Right ventricle myocardium inferior (tissue), 1 donor: ENCODE results near the gene SLC4A2. TPM values are rescaled to one million over a fixed set of nuclear protein-coding genes. Genes with fewer than 3 reads are reported as not detected.

ENCODE experiments used
- ATAC-seq: fragments of 200-7000 bp; cut with Tn5 transposase; one replicate; pipeline ENCODE4 v1.9.1; 2020; ENCODE audit warnings: mild to moderate bottlenecking, moderate library complexity
- DNase-seq: peaks from one replicate; pipeline ENCODE4 v3.0.0; 2021; ENCODE audit errors: missing footprints
- intact Hi-C: fragments of 100-400 bp; cut with DNase I; formaldehyde crosslinking; loops from one replicate; pipeline ENCODE4 v1.11.0; 2022
- total RNA-seq: library from RNA; stranded (reverse); fragmentation: NEBNext Ultra II Directional; extraction: Animal tissue kit (Norgen Biotek cat#: 25700); gene quantifications from one replicate; pipeline ENCODE4 v1.2.1, GENCODE V29; 2021
- donor health status: DM: no; HTN: yes; CAD: no; lungs with severe emphysema.

SLC4A2 gene
- total RNA-seq, 1 donor from 2014 or later, result 61.2 TPM

DNA sequence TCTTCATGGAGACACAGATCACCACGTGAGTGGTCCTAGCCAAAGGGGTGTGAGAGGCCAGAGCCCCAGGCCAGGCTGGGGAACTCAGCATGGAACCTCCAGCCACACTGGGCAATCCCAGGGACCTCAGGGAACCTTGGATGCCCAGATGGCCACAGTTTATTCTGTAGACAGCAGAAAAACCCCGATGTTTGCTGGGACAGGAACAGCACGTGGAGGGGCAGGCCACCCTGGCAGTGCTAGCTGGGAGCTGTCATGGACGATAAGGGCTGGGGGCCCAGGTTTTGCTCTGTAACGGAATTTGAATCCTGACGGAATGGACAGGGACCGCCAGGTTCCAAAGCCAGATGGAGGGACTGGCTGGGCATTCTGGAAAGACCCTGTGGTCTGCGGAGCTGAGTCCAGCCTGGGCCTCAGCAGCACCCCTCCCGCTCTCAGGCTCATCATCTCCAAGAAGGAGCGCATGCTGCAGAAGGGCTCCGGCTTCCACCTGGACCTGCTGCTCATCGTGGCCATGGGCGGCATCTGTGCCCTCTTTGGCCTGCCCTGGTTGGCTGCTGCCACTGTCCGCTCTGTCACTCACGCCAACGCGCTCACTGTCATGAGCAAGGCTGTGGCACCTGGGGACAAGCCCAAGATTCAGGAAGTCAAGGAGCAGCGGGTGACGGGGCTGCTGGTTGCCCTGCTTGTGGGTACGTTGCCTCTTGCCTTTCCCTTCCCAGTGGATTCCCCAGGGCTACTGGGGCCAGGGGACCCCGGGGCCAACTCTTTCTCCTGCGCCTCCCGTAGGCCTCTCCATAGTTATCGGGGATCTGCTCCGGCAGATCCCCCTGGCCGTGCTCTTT, 15.7 kb downstream of the SLC4A2 start:
- intact Hi-C loops, result no loop called here
- DNase-seq (peak; percentile 59), ATAC-seq (no peak)

DNA sequence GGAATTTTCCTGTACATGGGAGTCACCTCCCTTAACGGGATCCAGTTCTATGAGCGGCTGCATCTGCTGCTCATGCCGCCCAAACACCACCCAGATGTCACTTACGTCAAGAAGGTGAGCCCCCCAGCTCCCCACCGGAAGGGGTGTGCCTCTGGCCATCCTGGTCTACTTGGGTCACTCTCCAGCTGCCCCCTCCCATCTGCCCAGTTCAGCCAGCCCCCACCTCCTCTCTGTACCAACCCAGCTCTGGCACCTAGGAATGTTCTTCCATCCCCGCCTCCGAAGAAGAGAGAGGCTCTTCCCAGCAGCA, 16.2 kb downstream of the SLC4A2 start:
- no peak for DNase-seq
- ATAC-seq, result no peak
- intact Hi-C loops, result no loop called here

DNA sequence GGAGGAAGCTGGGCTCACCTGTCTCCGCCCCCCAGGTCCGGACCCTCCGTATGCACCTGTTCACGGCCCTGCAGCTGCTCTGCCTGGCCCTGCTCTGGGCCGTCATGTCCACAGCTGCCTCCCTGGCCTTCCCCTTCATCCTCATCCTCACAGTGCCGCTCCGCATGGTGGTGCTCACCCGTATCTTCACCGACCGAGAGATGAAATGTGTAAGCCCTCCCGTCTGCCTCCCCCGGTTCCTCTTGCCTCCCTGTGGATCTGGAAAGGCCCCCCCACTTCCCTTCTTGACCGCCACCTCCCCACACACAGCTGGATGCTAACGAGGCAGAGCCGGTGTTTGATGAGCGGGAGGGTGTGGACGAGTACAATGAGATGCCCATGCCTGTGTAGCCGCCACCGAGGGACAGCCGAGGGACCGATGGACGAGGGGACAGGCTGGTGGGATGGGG, 16.6 kb downstream of the SLC4A2 start:
- ATAC-seq, result no peak
- DNase-seq, result peak; percentile 61
- intact Hi-C loops, result no loop called here

DNA sequence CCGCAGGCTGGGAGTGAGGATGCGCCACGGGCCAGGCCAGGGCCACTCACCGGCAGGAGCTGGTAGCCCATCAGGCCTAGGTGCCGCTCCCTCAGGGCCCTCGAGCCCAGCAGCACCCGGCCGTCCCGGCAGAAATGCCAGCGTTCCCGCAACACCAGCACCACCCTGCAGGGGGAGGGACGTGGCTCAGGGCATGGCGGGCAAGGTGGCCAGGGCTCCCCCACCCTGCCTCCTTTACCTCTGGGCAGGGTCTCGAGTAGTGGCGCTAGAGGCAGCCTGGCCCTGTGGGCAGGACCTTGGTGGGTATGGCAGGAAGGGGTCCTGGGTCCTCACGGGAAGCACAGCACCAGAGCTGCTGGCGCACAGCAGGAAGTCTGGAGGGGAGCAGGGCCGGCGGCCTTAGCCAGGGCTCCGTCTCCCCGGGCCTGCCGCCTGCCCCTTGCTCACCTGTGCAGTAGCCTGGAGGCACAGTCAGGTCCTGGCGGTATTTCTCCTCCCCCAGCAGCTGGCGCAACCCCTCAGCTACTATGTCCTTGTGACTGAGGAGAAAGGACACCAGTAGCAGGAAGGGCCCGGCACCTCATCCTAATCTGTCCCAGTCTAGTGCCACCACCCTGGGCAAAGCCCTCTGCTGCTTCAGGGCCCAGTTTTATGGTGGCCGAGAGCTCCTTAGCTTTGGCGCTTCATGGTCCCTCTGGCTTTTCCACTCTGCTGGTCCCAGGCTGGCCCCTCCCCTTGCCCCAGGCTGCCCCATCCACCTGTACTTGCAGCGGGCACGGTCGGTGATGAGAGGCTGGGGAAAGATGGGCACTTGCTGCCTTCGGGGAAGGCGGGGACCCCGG, 17.7 kb downstream of the SLC4A2 start:
- ATAC-seq (no peak), DNase-seq (peak; percentile 68)
- intact Hi-C loops, result no loop called here

DNA sequence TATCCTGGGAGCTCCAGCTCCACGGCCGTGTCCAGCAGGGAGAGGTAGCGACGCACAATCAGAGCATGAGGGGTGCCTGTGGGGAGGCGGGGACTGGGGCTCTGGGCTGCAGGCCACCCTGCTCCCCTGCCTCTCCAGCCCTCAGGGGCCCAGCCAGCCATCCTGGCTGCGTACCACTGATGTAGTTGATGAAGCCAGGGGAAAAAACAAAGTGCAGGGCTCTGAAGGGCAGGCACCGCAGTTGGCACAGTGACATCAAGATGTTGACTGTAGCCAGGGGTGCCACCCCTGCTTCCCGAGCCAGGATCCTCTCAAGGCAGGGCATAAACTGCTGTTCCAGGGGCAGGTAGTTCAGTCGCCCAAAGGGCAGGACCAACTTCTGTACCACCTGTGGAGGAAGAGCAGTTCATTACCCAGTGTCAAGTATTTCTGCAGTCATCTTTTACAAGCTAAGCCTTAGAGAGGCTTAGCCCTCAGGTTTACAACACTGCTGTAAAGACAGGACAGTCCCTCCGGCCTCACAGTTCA, 18.4 kb downstream of the SLC4A2 start:
- peak; percentile 69 for DNase-seq
- no peak for ATAC-seq
- intact Hi-C loops, result no loop called here

DNA sequence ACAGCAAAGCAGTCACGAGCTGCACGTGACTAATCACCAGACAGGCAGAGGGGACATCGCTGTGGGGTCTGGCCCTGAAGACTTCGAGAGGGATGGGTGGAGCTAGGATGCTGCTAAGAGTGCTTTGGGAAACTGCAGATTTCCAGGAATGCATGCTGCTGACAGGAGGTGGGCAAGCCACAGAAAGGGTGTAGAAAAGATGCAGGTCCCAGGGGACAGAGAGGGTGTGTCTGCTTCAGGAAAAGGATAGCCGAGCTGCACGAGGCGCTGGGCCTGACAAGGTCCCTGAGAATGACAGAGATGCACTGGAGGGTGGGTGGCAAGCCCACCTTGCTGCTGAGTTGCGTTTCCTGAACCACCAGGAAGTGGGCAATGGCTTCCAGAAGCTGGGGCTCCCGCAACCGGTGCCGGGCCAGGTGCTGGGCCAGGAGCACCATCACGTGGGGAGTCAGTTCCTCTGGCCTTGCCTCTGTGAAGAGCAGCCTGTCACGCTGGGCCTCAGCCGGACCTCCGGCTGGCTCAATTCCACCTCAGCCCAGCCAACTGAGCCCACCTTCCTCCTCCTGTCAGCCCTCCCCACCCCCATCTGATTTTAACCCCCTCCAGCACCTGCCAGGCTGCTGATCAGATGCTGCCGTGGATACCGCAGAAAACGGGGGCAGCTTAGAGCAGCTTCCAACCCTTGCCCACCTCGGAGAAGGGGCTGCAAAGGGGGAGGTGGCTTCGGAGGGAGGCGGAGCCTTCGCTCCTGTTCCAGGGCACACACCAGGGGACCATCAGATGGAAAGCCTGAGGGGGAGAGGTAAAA, 19.0 kb downstream of the SLC4A2 start:
- intact Hi-C loops, result no loop called here
- ATAC-seq, result no peak
- DNase-seq, result peak; percentile 62

DNA sequence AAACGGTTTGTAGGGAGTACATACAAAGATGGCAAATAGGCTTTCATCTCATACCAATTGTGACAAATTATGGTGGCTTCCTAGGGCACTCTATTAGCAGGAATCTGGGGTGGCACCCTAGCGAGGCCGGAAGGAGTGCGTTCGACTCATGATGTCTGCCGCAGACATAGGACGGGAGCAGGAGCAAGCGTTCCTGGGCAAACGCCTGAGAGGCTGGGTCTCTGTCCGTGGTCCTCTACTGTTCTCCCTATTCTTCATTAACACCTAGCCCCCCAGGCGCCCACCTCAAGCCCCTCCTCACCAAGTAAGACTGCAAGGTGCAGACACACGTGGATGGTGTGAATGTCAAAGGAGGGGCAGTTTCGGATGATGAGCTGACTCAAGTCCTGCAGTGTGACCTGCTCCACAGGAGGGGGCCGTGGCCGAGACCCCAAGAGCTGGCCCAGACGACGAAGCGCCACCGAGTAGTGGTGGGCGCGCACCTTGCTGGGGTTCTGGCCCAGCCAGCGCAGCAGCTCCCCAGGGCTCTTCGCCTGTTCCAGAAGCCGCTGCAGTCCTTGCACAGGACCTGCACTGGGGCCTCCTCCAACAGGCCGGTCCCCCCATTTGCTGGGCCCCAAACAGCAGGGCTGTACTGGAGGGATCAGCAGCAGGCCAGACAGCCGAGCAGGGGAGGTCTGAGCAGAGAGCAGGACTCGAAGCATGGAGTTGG, 20.0 kb downstream of the SLC4A2 start:
- DNase-seq (peak; percentile 66), ATAC-seq (no peak)
- intact Hi-C loops, result no loop called here

DNA sequence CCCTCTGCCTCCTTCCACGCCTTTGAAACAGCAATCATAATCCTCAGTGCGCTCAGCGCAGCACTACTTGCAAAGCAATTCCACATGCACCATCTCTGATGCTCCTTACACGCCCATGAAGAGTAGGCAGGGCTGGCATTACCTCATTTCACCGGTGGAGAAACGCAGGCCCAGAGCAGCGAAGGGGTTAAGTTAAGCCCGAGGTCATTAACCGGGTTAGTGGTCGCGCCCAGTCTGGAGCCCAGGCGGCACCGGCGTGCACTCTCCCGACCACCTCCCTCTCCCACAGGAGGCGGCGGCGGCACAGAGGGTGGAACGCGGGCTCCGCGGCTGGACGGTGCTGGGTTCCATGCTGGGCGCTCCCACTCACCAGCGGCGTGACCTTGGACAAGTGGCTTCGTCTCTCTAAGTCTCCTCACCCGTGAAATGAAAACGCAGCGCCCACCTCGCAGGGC, 20.7 kb downstream of the SLC4A2 start:
- peak; percentile 8 for ATAC-seq
- intact Hi-C loops, result no loop called here
- DNase-seq, result peak; percentile 74

DNA sequence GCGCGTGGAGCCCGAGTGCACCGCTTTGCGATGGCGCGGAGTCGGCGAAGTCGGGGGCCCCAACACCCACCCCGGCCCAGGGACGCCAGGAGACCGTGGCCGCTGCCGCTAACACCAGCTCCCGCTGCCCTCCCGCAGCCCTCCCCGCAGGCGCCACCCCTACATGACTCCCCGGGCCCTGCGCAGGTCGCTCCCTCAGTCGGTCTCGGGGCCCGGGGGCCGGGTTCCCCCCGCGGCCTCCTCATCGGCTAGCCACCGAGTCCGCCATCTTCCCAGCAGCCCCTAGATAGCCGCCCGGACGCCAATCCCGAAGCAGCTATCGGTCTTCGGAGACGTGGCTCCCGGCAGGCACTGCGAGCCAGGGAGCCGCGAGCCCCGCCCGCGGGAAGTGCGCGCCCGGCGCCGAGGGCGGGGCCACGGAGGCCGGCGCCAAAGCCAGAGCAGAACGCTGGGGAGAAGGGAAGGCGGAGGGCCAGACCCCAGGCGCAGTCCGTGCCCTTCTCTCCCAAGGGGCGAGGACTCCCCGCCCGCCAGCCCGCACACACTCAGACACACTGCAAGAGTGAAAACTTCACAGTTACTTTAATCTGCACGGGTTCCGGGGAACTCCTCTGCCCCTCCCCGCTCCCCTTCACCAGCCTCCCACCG, 21.3 kb downstream of the SLC4A2 start, which contains the start of gene FASTK:
Gene FASTK, minus strand, starts transcription at position 288 of the 648 bp plus-strand sequence. Its CDS starts 43 bp downstream, at position 245.
- peak; percentile 97 for DNase-seq
- ATAC-seq, result peak; percentile 84
- intact Hi-C loops, result no loop called here

DNA sequence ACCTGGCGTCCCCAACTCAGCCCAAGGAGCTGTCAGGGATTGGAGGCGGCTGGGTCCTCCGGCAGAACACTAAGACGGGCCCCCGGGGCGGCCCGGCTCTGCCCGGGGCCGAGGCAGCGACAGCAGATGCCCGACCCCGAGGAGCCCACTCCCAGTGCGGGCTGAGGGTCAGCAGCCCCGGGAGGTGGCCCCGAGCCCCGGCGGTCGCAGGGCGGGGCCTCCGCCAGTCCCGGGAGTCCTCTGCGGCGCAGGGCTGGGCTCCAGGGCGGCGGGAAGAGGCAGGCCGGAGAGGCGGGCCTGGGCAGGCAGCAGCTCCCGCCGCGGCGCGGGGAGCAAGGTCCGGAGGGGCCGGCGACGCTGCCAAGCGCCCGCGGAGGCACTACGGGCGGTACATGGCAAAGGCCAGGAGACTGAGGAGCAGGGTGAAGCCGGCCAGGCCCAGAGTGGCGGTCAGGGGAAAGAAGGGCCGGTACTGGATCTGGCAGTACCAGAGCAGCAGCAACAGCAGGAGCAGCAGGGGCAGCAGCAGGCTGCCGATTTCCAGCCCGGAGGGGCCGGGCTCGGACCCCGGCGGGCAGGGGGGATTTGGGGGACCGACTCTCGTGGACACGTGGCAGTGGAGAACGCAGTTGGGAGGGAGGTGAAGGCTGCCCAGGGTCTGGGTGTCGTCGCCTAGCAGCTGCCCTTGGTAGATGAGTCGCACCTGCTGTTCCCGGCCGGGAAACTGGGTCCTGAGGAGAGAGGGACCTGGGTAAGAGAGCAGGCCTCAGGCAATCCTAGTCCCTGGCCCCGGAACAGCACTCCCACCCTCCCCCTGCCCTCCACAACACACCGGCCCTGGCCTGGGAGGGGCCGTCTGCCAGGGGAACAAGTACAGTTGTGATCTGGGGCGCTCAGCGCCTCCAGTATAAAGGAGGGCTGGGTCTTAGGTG, 22.0 kb downstream of the SLC4A2 start:
- intact Hi-C loops, result loop anchor here (2.0 kb wide), 1 partner anchor 23 kb away; the partner anchor contains the start of gene SLC4A2
- DNase-seq, result peak; percentile 73
- peak; percentile 5 for ATAC-seq

DNA sequence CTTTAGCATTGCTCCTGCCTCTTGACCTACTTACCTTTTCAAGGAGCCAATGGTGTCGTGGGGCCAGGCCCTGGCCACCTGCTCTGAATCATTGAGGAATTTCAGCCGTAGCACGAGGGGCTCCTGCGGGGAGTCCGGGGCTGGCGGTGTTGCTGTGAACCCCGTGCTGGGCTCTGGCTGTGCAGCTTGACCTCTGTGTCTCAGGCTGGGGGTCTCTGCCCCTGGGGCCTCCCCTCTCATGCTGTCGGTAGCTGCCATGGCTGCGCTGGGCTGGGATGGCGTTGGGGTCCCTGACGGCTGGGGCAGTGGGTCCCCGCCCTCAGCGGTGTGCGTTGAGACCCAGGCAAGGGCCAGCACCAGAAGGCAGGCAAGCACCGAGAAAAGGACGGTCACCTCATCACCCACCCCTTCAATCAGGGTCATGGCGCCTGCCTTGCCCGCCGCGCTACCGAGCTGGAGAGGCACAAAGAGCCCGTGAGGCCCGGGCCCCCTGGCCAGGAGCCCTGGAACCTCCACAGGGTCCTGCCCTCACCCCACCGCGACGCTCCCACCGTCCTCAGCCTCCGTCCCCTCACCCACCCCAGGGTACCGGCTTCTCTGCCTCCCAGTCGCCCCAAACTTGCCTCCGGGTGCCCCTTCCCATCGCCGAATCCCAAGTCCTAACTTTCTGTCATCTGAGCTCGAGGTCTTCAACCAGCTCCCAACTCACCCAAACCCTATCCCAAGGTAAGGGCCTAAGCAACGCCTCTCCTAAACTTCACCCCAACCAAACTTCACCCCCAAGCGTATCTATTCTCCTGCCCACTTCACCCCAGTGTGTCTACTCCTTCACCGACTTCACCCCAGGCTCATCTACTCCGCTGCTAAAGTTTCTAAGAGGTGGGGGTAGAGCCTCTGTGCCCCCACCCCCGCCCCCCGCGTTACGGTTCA, 23.0 kb downstream of the SLC4A2 start:
- peak; percentile 64 for DNase-seq
- intact Hi-C loops, result loop anchor here (2.0 kb wide), 1 partner anchor 24 kb away; the partner anchor contains the start of gene SLC4A2
- no peak for ATAC-seq

DNA sequence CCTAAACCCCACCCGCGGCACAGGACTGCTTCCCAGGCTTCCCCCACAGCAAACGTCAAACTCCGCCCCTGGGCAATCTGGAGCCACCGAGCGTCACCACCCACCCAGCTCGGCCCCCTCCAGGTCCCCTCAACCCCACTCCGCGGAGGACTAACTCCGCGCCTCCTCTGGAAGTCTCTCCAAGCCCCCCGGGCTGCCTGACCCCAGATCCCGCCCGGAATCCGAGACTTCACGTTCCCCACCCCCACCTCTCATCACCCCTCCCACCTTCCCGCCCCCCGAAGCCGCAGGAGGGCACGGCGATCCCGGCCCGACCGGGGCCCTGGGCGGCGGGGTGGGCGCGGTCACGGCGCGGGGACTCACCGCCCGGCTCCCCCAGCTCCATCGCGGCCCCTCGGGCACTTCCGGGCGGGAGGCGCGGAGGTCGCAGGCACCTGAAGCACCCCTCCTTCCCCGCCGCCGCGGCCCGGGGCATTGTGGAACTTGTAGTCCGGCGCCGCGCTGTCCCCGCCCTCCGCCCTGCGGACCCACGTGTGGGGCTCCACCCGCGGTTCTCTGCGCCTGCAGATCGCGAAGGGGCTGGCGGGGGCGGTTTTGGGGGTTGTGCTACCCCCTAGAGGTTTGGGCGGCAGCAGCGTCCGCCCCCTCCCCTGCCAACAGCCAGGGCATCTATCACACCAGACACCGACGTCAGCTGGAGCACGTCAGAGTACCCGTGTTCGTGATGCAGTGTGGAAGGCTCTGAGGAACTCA, 23.9 kb downstream of the SLC4A2 start, which contains the start of gene TMUB1:
Gene TMUB1, minus strand, starts transcription at position 423 of the 753 bp plus-strand sequence. CDS start 930 bp downstream, outside the sequence.
- intact Hi-C loops, result loop anchor here (2.0 kb wide), 1 partner anchor 24 kb away; the partner anchor contains the start of gene SLC4A2

DNA sequence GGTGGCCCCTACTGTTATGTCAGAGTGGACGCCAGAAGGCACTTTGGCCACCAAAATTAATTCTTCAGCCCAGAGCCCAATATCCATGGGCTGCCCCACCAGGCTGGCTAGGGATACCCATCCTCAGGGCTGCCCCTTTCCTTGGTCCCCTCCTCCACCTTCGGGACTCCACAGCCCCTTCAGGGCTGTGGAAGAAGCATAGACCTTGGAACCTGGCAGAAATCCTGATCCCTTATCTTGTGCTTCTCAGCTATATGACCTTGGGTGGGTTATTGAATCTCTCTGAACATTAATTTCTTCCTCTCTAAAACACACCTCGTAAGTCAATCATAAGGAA, 24.4 kb downstream of the SLC4A2 start:
- no peak for ATAC-seq
- intact Hi-C loops, result loop anchor here (2.0 kb wide), 1 partner anchor 25 kb away; the partner anchor contains the start of gene SLC4A2
- no peak for DNase-seq

More for the DNA sequence above, 23.9 kb downstream of the SLC4A2 start, which contains the start of gene TMUB1:
- ATAC-seq (peak; percentile 27), DNase-seq (peak; percentile 95)

DNA sequence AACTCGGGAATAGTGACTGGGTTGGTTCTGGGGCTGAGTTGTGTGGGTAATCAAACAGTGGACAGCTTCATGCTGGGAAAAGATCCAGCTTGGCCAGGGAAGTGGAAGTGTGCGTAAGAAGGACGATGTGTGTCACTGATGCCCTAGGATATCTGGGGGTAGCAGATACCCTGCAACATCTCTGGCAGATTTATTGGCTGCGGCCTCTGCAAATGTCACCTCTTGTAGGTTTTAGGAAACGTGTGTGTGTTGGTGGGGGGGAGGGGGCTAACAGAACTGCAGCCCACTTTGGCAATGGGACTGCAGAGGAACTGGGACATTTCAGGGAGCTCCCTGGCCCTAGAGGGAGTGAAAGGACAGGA, 25.9 kb downstream of the SLC4A2 start:
- no peak for ATAC-seq
- intact Hi-C loops, result no loop called here
- DNase-seq, result peak; percentile 34
